Measurements from ENCODE around the gene TNIK.

DNA sequence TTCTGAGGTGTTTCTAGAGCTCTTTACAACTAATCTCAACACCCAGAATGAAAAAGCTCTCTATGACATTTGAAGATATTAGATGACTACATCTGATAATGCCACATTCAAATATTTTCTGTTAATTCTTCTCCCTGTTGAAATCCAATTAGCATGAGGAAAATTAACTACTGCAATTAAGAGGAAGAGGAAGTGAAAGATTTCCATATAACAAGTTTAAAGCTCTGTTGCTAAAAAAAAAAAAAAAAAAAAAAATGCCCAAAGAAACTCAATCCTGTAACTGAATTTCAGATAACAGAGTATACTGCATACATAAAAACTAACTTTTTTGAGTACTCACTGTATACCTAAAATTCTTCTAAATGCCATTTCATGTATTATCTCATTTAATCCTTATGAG is 109.8 kb downstream of the TNIK start:
- TF ChIP-seq POLR2AphosphoS5 (IDR thresholded peaks at IDR 0.05; ENCODE audit: low read depth, low read length) = no peak
- TF ChIP-seq POLR2A (IDR thresholded peaks at IDR 0.05; ENCODE audit: low read depth, low read length) = no peak
- TF ChIP-seq TAF1 (IDR thresholded peaks at IDR 0.05; ENCODE audit: borderline replicate concordance, low read depth, low read length) = no peak

Measured in GM12892 (cell line).